Epithelial cell of proximal tubule (primary cell): ENCODE results near the gene SPRN. TPM values are rescaled to one million over a fixed set of nuclear protein-coding genes. Genes with fewer than 3 reads are reported as not detected.
"Not testable (repeated sequence)": the region's sequence is repeated elsewhere in the genome, so short reads cannot be mapped to it uniquely, and the experiment has no call there.

Experiments used
- DNase-seq: peaks from one replicate; pipeline ENCODE4 v3.0.0-alpha.2; 2011; ENCODE audit warnings: low read depth
- H3K4me3 ChIP-seq: 2 replicates; pipeline ENCODE4 v1.5.1; 2011; ENCODE audit warnings: low read depth, mild to moderate bottlenecking, low read length
- total RNA-seq: library from RNA; depleted of rRNA; stranded (reverse); fragments of >200 nt; gene quantifications from 2 replicates; pipeline ENCODE4 v1.2.3, GENCODE V29; 2015
- TF ChIP-seq, protein P1 (sequence below): conservative IDR thresholded peaks from 2 replicates; pipeline ENCODE4 v1.5.1; 2012; ENCODE audit warnings: low read depth, mild to moderate bottlenecking, low read length

SPRN gene
- total RNA-seq, 1 donor from 2014 or later, result 0.12 TPM

DNA sequence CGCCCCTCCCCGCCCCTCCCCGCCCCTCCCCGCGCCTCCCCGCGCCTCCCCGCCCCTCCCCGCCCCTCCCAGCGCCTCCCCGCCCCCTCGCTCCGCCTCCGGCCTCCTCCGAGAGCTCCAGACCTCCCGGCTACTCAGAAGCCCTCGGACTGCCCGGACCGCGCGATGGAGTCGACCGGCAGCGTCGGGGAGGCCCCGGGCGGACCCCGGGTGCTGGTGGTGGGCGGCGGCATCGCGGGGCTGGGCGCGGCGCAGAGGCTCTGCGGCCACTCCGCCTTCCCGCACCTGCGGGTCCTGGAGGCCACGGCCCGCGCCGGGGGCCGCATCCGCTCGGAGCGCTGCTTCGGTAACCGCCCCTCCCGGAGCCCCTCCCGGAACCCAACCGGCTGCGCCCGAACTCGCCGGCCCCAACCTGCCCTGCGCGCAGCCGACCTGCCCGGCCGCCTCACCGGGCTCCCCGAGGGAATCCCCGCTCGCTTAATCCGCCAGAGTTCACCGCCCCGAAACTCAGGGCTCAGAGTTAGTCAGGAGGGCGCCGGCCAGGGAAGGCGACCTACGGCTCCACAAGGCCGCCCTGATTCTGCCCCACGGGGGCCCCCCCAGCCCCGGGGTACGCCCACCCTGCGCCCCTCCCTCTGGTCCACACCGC is 45.1 kb downstream of the SPRN start, which contains the start of gene PAOX:
Gene PAOX (plus strand): TSS at position 111 of the 649 bp plus-strand sequence. CDS start 55 bp downstream, at position 166.
- DNase-seq, result no peak
- H3K4me3 ChIP-seq, result peak within 1 kb of the TSS; percentile 80
- TF ChIP-seq, protein P1, sequence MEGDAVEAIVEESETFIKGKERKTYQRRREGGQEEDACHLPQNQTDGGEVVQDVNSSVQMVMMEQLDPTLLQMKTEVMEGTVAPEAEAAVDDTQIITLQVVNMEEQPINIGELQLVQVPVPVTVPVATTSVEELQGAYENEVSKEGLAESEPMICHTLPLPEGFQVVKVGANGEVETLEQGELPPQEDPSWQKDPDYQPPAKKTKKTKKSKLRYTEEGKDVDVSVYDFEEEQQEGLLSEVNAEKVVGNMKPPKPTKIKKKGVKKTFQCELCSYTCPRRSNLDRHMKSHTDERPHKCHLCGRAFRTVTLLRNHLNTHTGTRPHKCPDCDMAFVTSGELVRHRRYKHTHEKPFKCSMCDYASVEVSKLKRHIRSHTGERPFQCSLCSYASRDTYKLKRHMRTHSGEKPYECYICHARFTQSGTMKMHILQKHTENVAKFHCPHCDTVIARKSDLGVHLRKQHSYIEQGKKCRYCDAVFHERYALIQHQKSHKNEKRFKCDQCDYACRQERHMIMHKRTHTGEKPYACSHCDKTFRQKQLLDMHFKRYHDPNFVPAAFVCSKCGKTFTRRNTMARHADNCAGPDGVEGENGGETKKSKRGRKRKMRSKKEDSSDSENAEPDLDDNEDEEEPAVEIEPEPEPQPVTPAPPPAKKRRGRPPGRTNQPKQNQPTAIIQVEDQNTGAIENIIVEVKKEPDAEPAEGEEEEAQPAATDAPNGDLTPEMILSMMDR, result no peak

DNA sequence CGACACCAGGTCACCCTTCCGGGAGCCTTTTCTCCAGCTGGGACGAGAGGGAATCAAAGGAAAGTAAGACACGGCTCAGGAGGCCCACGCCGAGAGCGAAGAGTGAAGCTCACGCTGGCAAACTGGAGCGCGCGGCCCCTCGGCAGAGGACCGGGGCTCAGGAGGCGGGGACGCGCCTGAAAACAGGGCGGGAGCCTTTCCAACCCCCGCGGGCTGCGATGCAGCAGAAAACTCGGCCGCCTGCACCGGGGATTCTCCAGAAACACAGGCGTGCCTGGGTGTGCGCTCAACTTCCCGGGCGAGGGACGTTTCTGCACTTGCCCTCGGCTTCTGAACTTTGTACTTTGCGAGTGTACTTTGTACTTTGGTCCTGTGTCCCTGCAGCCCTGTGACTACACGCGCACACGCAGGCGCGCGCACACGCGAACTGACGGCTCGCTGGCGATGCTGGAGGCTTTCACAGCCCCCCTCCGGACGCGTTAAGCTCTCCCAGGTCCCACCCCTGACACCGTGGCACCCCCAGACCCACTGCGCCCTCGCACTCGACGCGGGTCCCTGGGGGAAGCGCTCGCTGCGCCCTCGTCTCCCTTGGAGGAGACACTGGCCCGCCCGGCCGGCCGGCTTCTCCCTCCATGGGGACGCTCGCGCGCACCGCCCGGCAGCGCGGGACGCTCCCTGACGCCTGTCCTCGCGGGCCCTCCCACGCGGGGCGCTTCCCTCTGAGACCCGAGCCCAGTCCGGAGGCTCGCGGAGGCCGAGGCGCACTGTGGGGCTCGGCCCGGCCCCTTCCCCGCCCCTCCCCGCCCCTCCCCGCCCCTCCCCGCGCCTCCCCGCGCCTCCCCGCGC is 46.0 kb downstream of the SPRN start:
- no peak for DNase-seq
- peak overlapping the region; percentile 80 for H3K4me3 ChIP-seq
- TF ChIP-seq, protein P1, result no peak

DNA sequence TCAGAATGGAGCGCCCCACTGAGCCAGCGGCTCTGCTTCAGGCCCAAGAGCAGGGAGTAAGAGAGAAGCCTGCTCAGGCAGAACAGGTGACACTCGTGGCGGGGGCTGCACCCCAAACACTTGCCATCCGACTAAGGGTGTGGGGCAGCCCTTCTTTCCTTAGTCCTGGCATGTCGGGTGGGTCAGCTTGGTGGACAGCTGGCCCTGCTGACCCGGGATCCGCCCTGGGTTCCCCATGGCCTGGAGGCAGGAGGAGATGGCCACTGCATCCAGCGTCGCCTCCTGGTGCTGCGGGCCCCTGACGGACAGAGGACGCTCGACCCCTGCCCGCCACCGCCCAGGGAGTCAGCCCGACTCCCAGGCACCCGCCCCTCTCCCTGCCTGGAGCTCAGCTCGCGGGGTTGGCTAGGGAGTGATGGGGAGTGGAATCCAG is 46.6 kb downstream of the SPRN start:
- no peak for DNase-seq
- TF ChIP-seq, protein P1, result no peak

DNA sequence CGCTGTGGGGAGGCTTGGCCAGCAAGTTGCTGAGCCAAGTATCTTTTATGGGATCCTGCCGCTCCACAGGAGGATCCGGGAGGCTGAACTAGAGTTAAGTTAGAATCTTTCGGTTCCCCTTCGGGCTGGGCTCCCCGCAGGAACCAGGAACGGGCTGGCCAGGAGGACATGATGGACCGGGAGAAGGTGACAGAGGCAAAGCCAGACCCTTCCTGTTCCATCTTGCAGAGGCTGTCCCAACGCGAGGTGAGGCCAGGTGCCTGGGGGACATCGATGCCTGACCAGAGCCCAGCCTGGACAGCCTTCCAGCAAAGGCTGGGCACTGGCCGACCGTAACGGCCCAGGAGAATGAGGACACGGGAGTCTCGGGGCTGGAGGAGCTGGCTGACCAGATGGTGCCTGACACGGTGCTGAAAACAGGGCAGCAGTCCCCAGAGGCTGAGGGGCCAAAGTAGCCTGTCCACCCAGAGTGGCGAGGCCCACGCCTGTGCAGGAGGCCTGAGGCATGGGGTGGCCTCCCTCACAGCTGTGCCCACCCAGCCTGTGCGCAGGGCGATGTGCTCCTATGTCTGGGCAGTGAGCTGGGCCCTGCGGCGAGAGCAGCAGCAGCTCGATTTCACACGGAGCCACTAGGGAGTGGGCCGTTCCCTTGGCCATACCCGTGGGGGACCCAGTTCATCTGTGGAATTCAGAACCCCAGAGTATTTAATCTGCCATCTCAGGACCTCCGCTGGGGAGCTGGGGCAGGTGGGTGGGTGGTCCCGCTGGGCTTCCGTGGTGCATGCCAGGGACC is 47.2 kb downstream of the SPRN start:
- no peak for DNase-seq
- TF ChIP-seq, protein P1, result no peak
- H3K4me3 ChIP-seq, result no peak overlapping the region

More for the DNA sequence above, 46.6 kb downstream of the SPRN start:
- peak overlapping the region; percentile 80 for H3K4me3 ChIP-seq

DNA sequence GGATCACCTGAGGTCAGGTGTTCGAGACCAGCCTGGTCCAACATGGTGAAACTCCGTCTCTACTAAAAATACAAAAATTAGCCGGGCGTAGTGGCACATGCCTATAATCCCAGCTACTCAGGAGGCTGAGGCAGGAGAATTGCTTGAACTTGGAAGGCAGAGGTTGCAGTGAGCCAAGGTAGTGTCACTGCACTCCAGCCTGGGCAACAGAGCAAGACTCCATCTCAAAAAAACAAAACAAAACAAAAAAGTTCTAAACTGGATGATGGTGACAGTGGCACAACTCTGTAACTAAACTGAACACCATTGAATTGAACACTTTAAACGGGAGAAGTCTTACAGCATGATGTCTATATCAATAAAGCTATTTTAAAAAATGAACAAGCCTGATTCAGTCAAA is 48.2 kb downstream of the SPRN start:
- not testable (repeated sequence) for DNase-seq, H3K4me3 ChIP-seq

DNA sequence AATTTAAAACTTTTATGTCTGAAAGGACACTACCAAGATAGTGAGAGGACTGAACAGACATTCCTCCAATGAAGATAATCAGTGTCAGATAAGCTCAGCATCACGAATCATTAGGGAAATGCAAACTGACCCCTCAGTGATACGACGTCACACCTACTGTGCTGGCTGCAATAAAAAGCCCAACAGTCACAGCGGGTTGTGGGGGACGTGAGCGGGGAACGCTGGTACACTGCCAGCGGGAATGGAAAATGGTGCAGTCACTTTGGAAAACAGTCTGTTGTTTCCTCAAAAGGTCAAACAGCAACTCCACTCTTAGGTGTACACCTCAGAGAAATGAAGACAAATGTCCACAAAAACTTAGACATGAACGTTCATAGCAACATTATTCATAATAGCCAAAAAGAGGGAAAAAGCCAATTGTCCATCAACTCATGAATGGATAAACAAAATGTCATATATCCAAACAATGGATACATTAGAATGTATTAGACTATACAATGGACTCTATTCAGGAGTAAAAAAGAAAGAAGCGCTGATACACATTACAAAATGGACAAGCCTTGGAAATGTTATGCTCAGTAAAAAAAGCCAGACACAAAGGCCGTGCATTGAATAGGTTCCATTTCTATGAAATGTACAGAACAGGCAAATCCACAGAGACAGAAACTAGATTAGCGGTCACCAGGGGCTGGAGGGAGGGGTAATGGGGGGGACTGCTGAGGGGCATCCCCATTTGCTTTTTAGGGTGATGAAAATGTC is 48.9 kb downstream of the SPRN start:
- DNase-seq, result no peak
- H3K4me3 ChIP-seq, result no peak overlapping the region
- TF ChIP-seq, protein P1, result no peak
